Tibial nerve (tissue), 3 donors: ENCODE measurements around the gene SLC2A2.

Source experiments
- POLR2A ChIP-seq, 2 donors: fragments of 450-650 bp; IDR thresholded peaks; one replicate each; pipeline ENCODE4 v1.6.1; 2017; ENCODE audit warnings: antibody characterized with exemption in 2 of 2, mild to moderate bottlenecking in 2 of 2, moderate library complexity in 2 of 2
- TF ChIP-seq, protein P1 (sequence below), 5 experiments: fragments of 200-600 bp in 3 of 5; fragments of 450-650 bp in 2 of 5; sonication (generic) in 3 of 5; IDR thresholded peaks; one replicate each; pipeline ENCODE4 v1.5.1; 2016 to 2019; ENCODE audit warnings: antibody characterized with exemption in 5 of 5, mild to moderate bottlenecking in 3 of 5, moderate library complexity in 2 of 5

- TF ChIP-seq, protein P1, sequence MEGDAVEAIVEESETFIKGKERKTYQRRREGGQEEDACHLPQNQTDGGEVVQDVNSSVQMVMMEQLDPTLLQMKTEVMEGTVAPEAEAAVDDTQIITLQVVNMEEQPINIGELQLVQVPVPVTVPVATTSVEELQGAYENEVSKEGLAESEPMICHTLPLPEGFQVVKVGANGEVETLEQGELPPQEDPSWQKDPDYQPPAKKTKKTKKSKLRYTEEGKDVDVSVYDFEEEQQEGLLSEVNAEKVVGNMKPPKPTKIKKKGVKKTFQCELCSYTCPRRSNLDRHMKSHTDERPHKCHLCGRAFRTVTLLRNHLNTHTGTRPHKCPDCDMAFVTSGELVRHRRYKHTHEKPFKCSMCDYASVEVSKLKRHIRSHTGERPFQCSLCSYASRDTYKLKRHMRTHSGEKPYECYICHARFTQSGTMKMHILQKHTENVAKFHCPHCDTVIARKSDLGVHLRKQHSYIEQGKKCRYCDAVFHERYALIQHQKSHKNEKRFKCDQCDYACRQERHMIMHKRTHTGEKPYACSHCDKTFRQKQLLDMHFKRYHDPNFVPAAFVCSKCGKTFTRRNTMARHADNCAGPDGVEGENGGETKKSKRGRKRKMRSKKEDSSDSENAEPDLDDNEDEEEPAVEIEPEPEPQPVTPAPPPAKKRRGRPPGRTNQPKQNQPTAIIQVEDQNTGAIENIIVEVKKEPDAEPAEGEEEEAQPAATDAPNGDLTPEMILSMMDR (IDR thresholded peaks at IDR 0.05), result no peak
- no peak for TF ChIP-seq POLR2A (IDR thresholded peaks at IDR 0.05)
These were observed 34.9 kb downstream of the SLC2A2 start for GRCh38 chr3:170991664-170992063.
